Esophagus squamous epithelium (tissue), 5 donors: ENCODE data around the gene ESYT1. TPM values are rescaled to one million over a fixed set of nuclear protein-coding genes. Genes with fewer than 3 reads are reported as not detected.
"Not testable (repeated sequence)": the region's sequence is repeated elsewhere in the genome, so short reads cannot be mapped to it uniquely, and the experiment has no call there.

Source experiments
- DNase-seq: peaks from one replicate; lab custom pipeline; 2025; lab: John Stamatoyannopoulos, UW
- H3K27ac ChIP-seq, 4 donors: fragments of 200-600 bp; sonication (generic); one replicate each; pipeline ENCODE4 v1.5.1; 2016 to 2019; ENCODE audit warnings: mild to moderate bottlenecking in 1 of 4
- H3K27me3 ChIP-seq, 4 donors: fragments of 200-600 bp; sonication (generic); 1 replicate in 3 of 4; 2 replicates in 1 of 4; pipeline versions ENCODE4 v1.5.1 to v1.6.0; 2017 to 2021; ENCODE audit warnings: antibody characterized with exemption in 1 of 4
- H3K36me3 ChIP-seq, 3 donors: fragments of 200-600 bp; sonication (generic); one replicate each; pipeline ENCODE4 v1.5.1; 2016 to 2019
- H3K4me1 ChIP-seq, 3 donors: fragments of 200-600 bp; sonication (generic); one replicate each; pipeline ENCODE4 v1.5.1; 2017 to 2019
- H3K4me3 ChIP-seq, 4 donors: fragments of 200-600 bp; sonication (generic); 1 replicate in 3 of 4; 2 replicates in 1 of 4; pipeline ENCODE4 v1.5.1; 2016 to 2019; ENCODE audit warnings: mild to moderate bottlenecking in 2 of 4, moderate library complexity in 1 of 4
- H3K9me3 ChIP-seq, 3 donors: fragments of 200-600 bp; sonication (generic); one replicate each; pipeline ENCODE4 v1.5.1; 2016 to 2019
- CTCF ChIP-seq, 6 experiments: fragments of 450-650 bp in 4 of 6; fragments of 200-600 bp in 2 of 6; sonication (generic) in 2 of 6; IDR thresholded peaks; one replicate each; pipeline ENCODE4 v1.5.1; 2016 to 2019; ENCODE audit warnings: antibody characterized with exemption in 6 of 6, mild to moderate bottlenecking in 4 of 6, moderate library complexity in 4 of 6
- POLR2A ChIP-seq, 4 donors: fragments of 450-650 bp; IDR thresholded peaks; one replicate each; pipeline ENCODE4 v1.6.1; 2017; ENCODE audit warnings: antibody characterized with exemption in 4 of 4, mild to moderate bottlenecking in 4 of 4, moderate library complexity in 3 of 4
- WGBS, 2 donors: methylation state at CpG; one replicate each; pipeline ENCODE4 v1.1.5; 2018; 5-methylcytosine and 5-hydroxymethylcytosine counted together
- intact Hi-C: fragments of 100-400 bp; cut with DNase I; formaldehyde crosslinking; loops from one replicate; pipeline ENCODE4 v1.15.0; 2022
- total RNA-seq, 4 donors: library from RNA; depleted of rRNA; stranded (reverse); fragments of >200 nt; gene quantifications; one replicate each; pipeline ENCODE4 v1.1.0, GENCODE V29; 2016
- donor health status: DM: yes; HTN: yes; CAD: no.

The ESYT1 gene
- total RNA-seq, 4 donors from 2014 or later, result 42.6 to 70.8 (median 62.5) TPM

- intact Hi-C loops, result no loop called here
- 79 to 88% methylated on average over 2 to 4 of the region's 5 CpGs for WGBS, 2 donors
These were observed 26.8 kb downstream of the ESYT1 start for GRCh38 chr12:56154818-56155217.

GRCh38 chr12:56155256-56155845 lies 27.3 kb downstream of the ESYT1 start:
- H3K36me3 ChIP-seq, result peaks cover 3 to 17% (median 12%) of the 10 kb centered on the region in 3 donors
- peak overlapping the region in 1 of 4 donors; percentile 10 for H3K27ac ChIP-seq
- H3K4me3 ChIP-seq, result no peak overlapping the region
- TF ChIP-seq POLR2A (IDR thresholded peaks at IDR 0.05), result no peak
- TF ChIP-seq CTCF (IDR thresholded peaks at IDR 0.05), result no peak
- H3K27me3 ChIP-seq, result no peaks in the 10 kb centered on the region
- H3K4me1 ChIP-seq, result peaks cover 31 to 57% (median 32%) of the 10 kb centered on the region in 3 donors
- no peaks in the 10 kb centered on the region for H3K9me3 ChIP-seq
- 90 to 93% methylated on average over 11 of the region's 11 CpGs for WGBS, 2 donors
- DNase-seq, result no peak
- intact Hi-C loops, result no loop called here

More at GRCh38 chr12:56154818-56155217, 26.8 kb downstream of the ESYT1 start:
- H3K9me3 ChIP-seq, result no peaks in the 10 kb centered on the region
- H3K4me3 ChIP-seq, result no peak overlapping the region
- no peak overlapping the region for H3K27ac ChIP-seq
- DNase-seq, result no peak
- peaks cover 25 to 52% (median 26%) of the 10 kb centered on the region in 3 donors for H3K4me1 ChIP-seq
- H3K36me3 ChIP-seq, result peaks cover 0 to 12% (median 6%) of the 10 kb centered on the region in 3 donors
- H3K27me3 ChIP-seq, result no peaks in the 10 kb centered on the region
- no peak for TF ChIP-seq CTCF (IDR thresholded peaks at IDR 0.05)
- TF ChIP-seq POLR2A (IDR thresholded peaks at IDR 0.05), result no peak

GRCh38 chr12:56156464-56157200 lies 28.6 kb downstream of the ESYT1 start:
- H3K9me3 ChIP-seq, intact Hi-C loops, DNase-seq, H3K27me3 ChIP-seq: not testable (repeated sequence)
- peak overlapping the region; percentile 61 to 97 (median 80) for H3K4me3 ChIP-seq
- peak overlapping the region; percentile 93 to 100 (median 99) for H3K27ac ChIP-seq
- peaks cover 34 to 59% (median 34%) of the 10 kb centered on the region in 3 donors for H3K4me1 ChIP-seq
- 77 to 79% methylated on average over 19 to 20 of the region's 21 CpGs for WGBS, 2 donors
- H3K36me3 ChIP-seq, result peaks cover 13 to 30% (median 25%) of the 10 kb centered on the region in 3 donors

GRCh38 chr12:56157201-56158028 lies 29.3 kb downstream of the ESYT1 start:
- H3K27me3 ChIP-seq, result no peaks in the 10 kb centered on the region
- intact Hi-C loops, result no loop called here
- peak overlapping the region; percentile 93 to 100 (median 99) for H3K27ac ChIP-seq
- H3K36me3 ChIP-seq, result peaks cover 20 to 38% (median 32%) of the 10 kb centered on the region in 3 donors
- H3K4me3 ChIP-seq, result peak overlapping the region; percentile 61 to 97 (median 80)
- no peak for DNase-seq
- TF ChIP-seq CTCF (IDR thresholded peaks at IDR 0.05) (peak in 5 of 6 experiments; percentile 59 to 85 (median 70)), POLR2A (IDR thresholded peaks at IDR 0.05) (peak in 2 of 4 donors; percentile 32 to 41)
- no peaks in the 10 kb centered on the region for H3K9me3 ChIP-seq
- WGBS, 2 donors, result 4 to 6% methylated on average over 28 to 37 of the region's 45 CpGs
- peaks cover 34 to 62% (median 39%) of the 10 kb centered on the region in 3 donors for H3K4me1 ChIP-seq
